Activated gamma-delta T cell treated with anti-CD3 and anti-CD28 coated beads, Interleukin-2, amount 50 U/mL, for 16 hours (primary cell): ENCODE measurements around the gene FNDC5.

ENCODE experiments used
- DNase-seq: peaks from one replicate; pipeline ENCODE4 v3.0.0-alpha.2; 2020; ENCODE audit warnings: low read depth

Gene FNDC5

DNA sequence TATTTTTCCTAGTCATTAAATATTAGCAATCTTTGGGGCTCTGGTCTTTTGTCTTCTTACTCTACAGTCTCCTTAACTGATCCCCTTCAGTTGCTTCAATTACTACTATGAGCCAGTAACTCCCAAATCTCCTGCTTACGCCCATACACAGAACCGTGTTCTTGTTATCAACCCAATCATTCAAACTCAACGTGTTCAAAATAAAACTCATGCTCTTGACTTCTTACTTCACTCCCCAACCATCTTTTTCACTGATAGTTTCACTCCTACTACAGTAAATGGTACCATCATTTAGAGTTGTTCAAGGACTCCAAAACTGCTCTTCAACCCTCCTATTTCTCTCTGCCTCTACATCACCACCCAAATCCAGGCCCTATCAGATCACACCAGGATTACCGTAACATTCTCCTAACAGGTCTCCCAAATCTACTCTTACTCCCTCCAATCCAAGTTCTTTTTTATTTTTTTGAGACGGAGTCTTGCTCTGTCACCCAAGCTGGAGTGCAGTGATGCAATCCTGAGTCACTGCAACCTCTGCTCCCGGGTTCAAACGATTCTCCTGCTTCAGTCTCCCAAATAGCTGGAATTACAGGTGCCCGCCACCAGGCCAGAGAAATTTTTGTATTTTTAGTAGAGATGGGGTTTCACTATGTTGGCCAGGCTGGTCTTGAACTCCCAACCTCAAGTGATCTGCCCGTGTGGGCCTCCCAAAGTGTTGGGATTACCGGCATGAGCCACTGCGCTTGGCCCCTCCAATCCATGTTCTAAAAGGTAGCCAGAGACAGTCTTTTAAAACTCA, 56.6 kb downstream of the FNDC5 start:
- no peak for DNase-seq
